ENCODE data around the gene TTBK1.
A peak's percentile ranks its signal among the peaks of the same experiment; 100 is the strongest.

Gene TTBK1

GRCh38 chr6:43258807-43259686 lies 15.8 kb downstream of the TTBK1 start:
- no peak for DNase-seq (ENCODE audit: low read depth)
- TF ChIP-seq CTCF (conservative IDR thresholded peaks at IDR 0.05; ENCODE audit: low read depth, low read length) = no peak
- no peak overlapping the region for H3K4me3 ChIP-seq (ENCODE audit: low read length)

- TF ChIP-seq CTCF (conservative IDR thresholded peaks at IDR 0.05; ENCODE audit: low read depth, low read length) = no peak
- no peak overlapping the region for H3K4me3 ChIP-seq (ENCODE audit: low read length)
- no peak for DNase-seq (ENCODE audit: low read depth)
Measured at GRCh38 chr6:43260791-43261190, 17.5 kb downstream of the TTBK1 start.

- no peak overlapping the region for H3K4me3 ChIP-seq (ENCODE audit: low read length)
- no peak for TF ChIP-seq CTCF (conservative IDR thresholded peaks at IDR 0.05; ENCODE audit: low read depth, low read length)
- DNase-seq (ENCODE audit: low read depth) = no peak
Measured at GRCh38 chr6:43261198-43261597, 17.9 kb downstream of the TTBK1 start.

GRCh38 chr6:43262000-43262779 lies 18.9 kb downstream of the TTBK1 start:
- no peak for TF ChIP-seq CTCF (conservative IDR thresholded peaks at IDR 0.05; ENCODE audit: low read depth, low read length)
- H3K4me3 ChIP-seq (ENCODE audit: low read length) = no peak overlapping the region
- DNase-seq (ENCODE audit: low read depth) = no peak

- DNase-seq (ENCODE audit: low read depth) = no peak
- H3K4me3 ChIP-seq (ENCODE audit: low read length) = no peak overlapping the region
- no peak for TF ChIP-seq CTCF (conservative IDR thresholded peaks at IDR 0.05; ENCODE audit: low read depth, low read length)
Measured at GRCh38 chr6:43262780-43263313, 19.6 kb downstream of the TTBK1 start.

GRCh38 chr6:43263314-43264178 lies 20.3 kb downstream of the TTBK1 start:
- no peak for DNase-seq (ENCODE audit: low read depth)
- no peak overlapping the region for H3K4me3 ChIP-seq (ENCODE audit: low read length)
- peak; percentile 83 for TF ChIP-seq CTCF (conservative IDR thresholded peaks at IDR 0.05; ENCODE audit: low read depth, low read length)

Data from retinal pigment epithelial cell (primary cell).